Stimulated activated CD4-positive, alpha-beta T cell treated with anti-CD3 and anti-CD28 coated beads, Interleukin-1b, Interleukin-23, amount 100 ng/mL, for 1 hour (primary cell): ENCODE results near the gene ATXN7.

Experiments used
- DNase-seq, 2 donors: peaks; one replicate each; pipeline ENCODE4 v3.0.0-alpha.2; 2020; ENCODE audit warnings: low read depth in 2 of 2

The ATXN7 gene

DNA sequence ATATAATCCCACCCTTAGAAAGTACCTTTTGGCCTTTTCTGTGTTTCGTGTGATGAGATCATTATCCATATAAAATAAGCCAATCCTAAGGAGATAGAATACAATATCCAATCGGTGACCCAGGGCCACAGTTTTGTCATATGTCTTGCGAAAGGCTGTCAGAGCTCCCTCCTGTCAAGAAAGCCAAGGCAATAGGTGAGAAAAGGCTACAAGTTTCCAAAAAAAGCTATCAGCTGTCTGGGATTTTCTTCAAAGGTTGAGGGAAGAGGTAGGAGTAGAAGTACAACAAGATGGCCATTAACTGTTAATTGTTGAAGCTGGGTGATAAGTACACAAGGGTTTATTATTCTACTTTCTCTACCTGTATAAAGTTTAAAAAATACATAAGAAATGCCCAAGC lies 155.6 kb downstream of the ATXN7 start:
- no peak for DNase-seq

DNA sequence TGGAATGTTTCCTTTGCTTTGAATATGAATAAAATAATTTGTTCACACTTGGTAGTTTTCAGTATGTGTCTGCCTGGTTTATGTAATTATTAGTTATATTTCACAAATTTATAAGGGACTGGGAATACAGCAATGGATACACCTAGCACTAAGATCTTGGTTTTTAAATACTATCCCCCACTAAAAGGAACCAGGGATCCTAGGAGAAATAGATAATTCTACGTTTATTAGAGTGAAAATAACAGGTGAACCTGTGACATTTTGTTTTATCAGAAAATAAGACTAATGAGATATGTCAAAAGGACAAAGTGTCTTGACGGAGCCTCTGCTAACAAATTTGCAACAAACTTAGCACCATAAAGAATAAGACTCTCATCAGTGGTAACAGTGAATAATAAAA lies 156.2 kb downstream of the ATXN7 start:
- DNase-seq: no peak

DNA sequence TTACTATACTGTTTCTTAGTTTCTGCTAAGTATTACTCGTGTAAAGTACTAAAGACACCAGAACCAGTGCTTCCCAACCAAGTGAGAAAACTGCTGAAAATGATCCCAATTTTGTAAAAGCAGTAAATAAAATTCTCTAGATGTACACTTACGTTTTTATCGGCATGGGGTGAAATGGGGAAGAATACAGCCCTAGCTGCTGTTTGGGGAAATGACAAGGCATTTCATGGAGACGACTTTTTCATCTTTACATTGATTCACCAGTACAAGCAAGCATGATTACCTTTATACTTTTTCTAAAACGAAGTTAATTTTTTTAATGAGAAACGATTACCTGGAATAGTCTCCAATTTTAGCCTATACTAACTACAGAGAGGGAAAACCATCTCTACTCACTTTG lies 158.3 kb downstream of the ATXN7 start:
- no peak for DNase-seq

DNA sequence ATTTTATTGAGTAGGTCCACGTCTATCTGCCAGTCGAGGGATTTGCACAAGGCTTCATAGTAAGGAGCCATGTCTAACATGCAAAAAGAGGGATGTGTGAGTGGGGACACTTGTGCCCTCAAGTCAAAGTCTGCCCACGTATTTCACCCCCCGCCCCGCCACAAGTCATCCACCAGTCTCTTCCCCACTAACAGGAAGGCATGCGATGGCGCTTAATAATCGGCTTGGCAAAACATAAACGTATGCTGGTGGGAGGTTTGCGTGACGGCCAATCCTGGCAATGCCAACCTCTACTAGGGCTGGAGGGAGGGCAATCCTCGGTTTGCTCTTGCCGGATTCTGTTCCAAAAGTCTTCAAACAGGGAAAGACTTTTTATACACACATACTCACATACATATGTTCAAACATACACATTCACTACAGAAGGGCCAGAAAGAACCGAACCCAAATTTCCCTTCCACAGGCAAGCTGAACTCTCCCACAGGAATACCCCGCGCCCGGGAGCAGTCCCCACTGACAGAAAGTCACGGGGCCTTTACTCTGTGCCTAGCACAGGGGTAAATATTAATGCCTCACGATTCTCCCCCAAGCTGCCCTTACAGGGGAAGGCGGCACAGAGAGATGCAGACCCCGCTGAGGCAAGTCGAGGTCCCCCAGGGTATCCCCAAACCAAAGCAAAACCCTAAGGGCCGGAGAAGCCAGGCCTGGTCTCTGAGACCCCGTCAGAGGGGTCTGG lies 159.0 kb downstream of the ATXN7 start:
- no peak for DNase-seq

DNA sequence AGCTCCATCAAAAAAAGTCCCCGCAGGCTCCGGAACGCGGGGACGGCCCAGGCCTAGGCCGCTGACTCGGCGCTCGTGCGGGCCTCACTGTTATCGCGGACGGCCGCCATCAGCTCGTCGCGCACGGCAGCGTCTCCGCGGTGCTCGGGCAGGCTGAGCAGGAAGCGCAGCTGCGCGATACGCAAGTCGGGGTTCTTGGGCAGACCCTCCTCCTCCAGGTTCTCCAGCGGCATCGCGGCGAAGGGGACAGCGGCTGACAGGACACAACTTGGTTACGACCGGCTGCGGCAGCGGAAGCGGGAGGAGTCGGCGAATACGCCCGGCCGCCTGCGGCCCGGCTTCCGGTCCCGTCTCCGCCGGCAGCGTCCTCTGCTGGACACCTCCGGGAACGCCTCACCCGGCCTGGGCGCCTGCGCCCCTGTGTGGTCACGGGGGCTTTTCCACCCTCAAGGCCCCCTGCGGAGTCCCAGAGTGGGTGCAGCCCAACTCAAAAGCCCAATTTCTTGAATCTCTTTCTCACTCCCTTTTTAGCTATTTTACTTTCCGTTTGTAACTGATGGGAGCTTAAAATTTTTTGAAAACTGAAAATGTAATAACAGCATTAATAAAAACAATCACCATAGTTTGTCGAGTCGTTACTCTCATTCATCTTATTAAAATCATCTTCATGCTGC lies 159.7 kb downstream of the ATXN7 start, which contains the start of gene PSMD6:
TSS of gene PSMD6 (minus strand) at position 308 of the 674 bp plus-strand sequence. CDS start at position 233, 75 bp downstream.
- peak; percentile 79 to 96 for DNase-seq

DNA sequence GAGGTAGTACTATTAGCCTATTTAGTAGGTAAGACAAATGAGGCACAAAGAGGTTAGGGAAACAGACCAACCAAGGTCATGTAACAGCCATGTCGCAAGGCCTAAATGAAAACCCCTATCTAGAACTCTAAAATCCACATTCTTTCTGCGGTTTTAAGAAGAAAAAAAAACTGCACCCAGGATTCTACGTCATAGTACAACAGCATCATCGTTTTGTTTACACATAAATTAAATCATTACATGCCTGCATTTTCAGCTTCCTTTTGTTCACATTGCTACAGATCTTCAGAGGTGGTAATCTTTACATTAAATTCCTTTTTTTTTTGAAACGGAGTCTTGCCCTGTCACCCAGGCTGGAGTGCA lies 160.2 kb downstream of the ATXN7 start:
- no peak for DNase-seq

DNA sequence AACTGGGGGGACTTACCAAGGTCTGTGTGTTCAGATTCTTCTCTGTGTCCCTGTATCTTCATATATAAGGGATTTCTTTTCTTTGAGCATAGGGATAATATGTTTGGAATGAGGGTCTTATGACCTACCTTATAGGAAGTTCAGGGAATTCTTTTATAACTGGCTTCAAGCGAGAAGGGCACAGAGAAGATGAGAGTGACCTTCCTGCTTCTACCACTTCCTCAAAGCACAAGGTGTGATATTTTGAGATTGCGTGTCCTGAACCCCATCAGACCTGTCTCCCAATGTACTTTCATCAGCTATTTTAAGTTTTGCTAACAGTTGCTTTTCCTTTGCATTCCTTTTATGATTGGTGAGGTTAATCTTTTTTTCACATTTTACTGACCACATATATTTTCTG lies 162.7 kb downstream of the ATXN7 start:
- DNase-seq: no peak

DNA sequence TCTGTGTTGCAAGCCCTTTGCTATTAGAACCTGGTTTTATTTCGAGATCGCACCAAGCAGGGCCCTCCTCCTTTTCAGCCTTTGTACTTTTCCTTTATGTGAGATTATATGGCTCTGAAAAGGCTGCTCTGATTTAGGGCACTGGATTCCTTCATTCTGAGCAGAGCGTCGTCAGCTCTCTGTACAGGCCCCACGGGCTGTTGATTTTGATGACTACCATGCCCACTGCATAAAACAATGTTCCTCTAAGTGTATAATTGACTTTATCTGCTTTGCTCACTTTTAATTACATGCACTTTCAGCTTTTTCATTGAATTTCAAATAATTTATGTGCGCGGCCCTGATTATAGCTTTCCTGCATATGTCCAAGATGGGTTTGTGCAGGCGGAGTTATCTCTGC lies 164.0 kb downstream of the ATXN7 start:
- no peak for DNase-seq

DNA sequence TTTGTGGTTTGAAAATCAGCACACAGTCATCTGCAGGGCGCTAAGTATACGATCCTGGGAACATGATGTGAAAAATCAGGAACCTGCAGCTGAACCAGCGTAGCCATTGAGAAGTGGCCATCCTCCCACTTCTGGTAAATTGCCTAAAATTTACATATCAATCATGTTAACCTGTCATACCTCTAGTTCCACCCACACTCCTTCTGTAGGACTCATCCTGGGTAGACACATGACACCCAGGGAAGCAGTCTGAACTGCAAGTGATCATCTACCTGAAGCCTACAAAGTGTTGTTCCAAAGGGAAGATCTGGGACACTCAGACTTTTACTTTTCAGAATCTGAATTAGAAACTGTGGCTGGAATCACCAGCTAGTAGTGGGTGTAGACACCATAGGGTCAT lies 165.1 kb downstream of the ATXN7 start:
- DNase-seq: no peak

DNA sequence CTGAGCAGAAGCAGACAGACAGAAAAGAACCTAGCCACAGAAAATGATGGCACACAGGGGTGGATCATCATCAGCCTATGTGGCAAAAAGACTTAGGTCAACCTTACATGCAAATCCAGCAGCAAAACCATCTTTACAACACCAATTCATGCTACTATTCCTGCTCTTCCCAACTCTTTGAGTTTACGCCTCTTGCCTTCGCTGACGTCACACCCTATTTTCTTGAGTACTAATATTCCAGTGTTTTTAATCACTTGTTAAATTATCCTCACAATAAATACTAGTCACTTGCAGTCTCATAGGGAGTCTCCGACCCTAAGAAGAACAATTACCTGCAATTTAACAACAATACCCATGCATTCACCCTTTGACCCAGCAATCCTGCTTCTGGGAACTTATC lies 165.6 kb downstream of the ATXN7 start:
- no peak for DNase-seq

DNA sequence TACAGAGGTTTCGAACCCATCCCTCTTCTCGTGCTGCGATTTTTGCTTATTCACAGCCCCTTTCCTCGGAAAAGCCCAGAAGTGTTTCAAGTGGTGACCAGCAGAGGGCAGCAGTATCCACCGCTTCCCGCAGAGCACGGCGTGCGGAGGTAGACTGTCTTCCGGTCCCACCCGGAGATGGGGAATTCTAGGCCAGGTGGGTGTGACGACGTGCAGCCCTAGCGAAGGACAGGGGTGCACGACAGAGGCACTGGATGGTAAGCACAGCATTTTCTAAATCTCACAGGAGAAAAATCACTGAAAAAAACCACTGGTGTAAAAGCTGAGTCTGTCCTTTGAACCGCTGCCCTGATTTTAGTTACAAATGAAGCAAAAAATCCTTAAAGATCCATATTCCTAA lies 167.1 kb downstream of the ATXN7 start:
- DNase-seq: peak; percentile 45 to 66

DNA sequence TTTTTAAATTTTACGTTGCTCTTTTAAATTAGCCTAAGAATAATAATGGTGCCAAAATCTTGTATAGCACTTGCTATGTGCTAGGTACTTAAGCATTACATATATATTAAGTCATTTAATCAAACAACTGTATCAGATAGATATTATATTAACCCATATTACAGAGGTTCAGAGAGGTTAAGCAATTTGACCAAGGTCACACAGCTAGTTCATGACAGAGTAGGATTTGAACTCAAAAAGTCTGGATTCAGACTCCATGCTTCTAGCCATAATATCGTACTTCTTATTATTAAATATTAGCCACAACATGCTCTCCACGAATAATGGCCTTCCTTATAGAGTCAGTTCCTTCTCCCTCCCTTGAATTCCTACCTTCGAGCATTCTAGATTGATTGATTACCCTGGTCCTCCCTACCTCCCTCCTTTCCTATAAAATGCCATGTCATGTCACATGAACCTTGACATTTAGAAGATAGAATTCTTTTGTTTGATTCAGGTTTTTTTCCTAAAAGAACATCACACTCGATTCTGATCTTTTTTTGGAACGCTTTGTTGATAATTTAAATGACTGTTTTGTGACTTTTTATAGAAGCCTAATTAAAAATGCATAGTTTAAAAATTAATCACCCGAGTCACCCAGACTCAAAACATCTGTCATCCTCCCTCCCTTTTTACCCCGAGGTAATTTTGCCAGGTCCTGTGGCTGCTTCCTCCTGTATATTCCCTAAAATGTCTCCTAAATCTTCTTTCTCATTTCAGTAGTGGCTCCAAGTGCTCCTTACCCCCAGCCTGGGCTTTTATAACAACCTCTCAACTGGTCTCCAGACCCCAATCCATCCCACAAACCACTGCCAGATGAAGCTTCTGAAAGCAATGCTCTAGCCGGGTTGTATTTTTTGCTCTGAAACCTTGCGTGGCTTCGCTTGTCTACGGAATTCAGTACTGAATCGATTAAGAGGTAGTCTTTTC lies 168.2 kb downstream of the ATXN7 start:
- DNase-seq: no peak

DNA sequence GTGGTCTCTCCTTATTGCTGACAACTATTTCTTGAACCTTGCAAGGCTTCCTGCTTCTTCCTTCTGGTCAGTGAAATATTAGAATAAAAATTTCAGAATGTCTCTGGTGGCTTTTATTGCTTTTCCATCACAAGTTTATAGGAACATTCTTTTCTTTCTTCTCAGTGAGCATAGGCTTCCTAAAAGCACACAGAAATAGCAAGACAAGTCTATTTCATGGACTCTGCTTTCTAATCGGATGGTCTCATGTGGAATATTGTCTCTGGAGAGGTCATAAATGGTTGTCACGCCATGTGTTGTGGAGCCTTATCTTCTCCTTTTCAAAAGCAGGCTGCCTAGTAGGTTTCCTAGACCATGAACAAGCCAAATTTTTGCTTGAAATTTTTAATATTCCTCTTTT lies 169.4 kb downstream of the ATXN7 start:
- no peak for DNase-seq

DNA sequence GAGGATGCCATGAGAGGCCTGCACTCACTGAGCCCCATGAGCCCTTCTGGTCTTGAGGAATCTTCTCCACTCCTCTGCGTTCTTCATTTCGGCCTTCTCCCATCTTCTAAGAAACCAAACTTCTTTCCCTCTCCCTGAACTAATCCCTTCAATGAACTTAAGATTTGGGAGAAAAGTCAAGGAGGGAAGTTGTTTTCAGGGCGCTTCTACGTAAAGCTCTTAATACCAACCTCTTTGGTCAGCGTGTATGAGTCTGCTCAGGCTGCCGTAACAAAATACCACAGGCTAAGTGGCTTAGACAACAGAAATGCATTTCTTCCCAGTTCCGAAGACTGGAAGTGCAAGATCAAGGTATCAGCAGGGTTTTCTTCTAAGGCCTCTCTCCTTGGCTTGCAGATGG lies 173.4 kb downstream of the ATXN7 start:
- no peak for DNase-seq

DNA sequence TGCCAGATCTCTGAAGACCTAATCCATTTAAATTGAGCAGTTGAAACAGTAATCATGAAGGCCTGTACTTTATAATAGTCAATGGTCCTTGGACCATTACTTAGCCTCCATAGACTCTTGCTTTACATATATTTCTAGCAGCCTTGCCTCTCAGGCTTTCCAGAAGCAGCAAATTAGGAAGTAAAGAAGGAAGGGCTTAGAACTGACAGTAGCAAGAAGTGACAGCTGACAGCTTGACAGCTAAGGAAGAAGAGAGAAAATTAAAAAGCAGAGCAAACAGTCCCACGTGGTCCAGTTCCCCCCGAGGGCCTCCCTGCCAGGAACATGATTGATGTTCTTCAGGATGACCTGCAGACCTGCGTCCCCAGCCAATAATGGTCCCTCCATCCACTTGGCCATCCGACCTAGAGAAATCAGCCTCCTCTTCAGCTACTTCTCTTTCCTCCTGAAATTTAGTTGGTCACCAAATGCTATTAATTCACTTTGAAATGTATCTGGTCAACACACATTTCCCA lies 174.6 kb downstream of the ATXN7 start:
- DNase-seq: no peak

DNA sequence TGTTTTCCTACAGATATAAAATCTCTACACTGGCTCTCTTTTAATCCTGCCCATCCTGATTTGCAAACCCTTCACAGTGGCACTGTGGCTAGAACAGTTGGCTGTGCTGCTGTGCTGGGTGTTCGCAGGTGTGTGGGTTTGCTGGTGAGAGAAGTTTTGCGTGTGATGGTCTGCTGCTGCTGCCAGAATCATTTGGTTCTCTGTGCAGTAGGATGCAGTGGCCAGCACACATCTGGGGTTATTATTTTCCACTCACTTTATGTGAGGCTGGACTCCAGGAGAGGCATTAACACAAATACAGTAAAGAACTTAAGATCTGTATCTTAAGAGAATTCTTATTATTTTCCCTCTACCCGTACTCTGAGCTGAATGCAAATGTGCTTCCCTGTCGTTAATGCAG lies 175.7 kb downstream of the ATXN7 start:
- no peak for DNase-seq

DNA sequence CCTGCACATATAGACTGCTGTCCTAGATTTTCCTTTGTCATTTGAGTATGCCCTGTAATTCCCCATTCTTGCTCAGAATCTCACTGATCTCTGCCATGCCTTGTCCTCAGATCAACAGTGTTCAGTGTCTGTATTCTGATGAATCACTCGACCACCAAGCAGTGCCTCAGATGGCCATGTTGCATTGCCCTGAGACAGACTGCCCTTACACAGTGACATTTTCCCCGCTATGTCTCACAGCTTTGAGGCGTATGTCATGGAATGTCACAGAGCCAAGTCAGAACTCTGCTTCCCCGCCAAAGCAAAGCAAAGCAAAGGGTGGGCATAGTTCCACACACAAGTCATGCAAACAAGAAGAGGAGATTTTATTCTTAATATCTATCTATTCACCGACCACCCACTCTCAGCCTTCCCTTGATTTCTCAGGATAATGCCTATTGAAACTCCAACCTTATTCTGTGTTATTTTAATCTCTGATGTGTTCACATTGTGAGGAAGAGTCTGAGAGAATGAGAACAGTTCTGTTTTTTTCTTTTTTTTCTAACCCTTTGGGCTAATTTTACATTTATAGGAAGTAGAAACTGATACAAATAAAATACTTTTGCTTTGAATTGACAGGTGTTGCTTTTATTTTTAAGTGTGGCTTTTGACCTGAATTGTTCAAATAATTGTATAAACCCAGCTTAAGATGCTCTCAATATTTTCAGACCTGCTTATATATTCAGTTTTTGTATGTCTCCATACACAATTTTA lies 176.5 kb downstream of the ATXN7 start:
- DNase-seq: no peak

DNA sequence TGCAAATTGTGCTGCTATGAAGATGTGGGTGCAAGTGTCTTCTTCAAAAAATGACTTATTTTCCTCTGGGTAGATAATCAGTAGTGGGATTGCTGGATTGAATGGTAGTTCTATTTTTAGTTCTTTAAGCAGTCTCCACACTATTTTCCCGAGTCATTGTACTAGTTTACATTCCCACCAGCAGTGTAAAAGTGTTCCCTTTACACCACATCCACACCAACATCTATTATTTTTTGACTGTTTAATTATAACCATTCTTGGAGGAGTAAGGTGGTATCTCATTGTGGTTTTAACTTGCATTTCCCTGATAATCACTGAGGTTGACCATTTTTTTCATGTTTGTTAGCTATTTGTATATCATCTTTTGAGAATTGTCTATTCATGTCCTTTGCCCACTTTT lies 179.3 kb downstream of the ATXN7 start:
- no peak for DNase-seq

DNA sequence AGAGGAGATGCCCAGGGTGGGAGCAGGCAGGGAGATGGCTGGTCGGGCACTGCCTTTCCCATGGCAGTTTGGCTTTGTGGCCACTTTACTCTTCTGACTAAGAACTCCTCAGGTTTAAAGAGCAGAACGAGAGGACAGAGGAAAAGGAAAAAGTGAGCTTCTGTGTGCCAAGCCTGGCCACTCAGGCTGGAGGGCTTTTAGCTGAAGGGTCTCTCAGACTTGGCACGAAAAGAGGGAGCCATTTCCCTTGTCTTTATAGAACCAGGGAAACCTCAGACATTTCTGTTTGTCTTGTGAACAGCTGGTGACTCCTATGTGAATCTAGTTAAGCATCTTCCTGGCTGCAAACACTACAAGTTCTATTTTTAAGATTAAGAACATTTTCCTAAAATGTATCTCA lies 182.9 kb downstream of the ATXN7 start:
- DNase-seq: no peak

DNA sequence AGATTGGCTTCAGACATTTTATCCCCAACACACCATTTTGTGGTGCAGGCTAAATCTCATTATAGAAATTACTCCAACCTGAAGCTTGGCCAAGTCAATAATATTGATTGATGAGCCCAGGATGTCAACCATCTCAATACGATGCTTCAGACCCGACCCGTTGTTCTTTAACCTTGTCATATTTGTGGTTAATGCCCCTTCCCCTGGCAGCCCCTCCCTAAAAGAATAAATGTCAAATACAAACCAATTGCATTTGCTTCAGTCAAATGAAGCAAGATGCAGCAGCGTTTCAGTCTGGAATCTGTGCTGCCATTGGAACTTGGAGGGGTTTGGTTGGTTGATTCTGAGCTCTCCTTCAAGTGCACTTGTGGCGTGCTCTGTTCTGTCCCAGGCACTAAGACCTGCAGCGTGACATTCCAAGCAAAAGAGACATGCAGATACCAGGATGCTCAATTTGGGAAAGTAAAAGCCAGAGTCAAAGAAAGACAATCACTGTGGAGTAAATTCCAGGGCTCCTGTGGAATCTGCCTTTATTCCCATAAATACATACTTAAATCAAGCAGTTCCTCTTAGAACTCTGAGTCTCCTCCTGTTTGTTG lies 183.4 kb downstream of the ATXN7 start:
- no peak for DNase-seq

DNA sequence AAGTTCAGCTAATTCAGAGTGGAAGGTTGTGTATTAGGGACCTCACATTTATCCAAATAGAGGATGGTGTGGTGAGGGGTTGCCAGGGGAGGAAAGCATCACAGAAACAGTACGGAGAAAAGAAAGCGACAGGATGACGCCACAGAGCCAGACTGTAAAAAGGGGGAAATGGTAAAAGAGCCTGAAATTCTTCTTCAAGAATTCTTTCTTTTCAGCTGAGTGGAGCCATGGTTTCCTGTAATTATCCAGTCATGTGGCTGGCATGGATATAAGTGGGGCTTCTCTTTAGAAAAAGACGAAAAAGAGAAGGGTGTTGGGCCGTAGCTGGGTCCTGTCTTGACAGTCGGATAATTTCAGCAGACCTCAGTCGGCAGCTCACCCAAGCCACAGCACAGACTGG lies 184.1 kb downstream of the ATXN7 start:
- no peak for DNase-seq
